T-helper 1 cell treated with Interleukin-12 subunit alpha and Interleukin-12 subunit beta and Interleukin-4 antibody, amounts not matched to agents 30 μg/mL and 1 μg/mL, for 36 hours (primary cell): ENCODE measurements around the gene GLRA3.
"Not testable (repeated sequence)": the region's sequence is repeated elsewhere in the genome, so short reads cannot be mapped to it uniquely, and the experiment has no call there.

Source experiments
- H3K27ac Mint-ChIP-seq: one replicate; pipeline ENCODE4 v1.8.0; 2021; ENCODE audit warnings: mild to moderate bottlenecking, mixed read lengths
- H3K27me3 Mint-ChIP-seq: one replicate; pipeline ENCODE4 v1.8.0; 2021; ENCODE audit warnings: low read depth, mixed read lengths
- H3K36me3 Mint-ChIP-seq: one replicate; pipeline ENCODE4 v1.8.0; 2021; ENCODE audit warnings: low read depth, mixed read lengths
- H3K4me1 Mint-ChIP-seq: one replicate; pipeline ENCODE4 v1.8.0; 2021; ENCODE audit warnings: low read depth, mixed read lengths
- H3K4me3 Mint-ChIP-seq: one replicate; pipeline ENCODE4 v1.8.0; 2021; ENCODE audit warnings: mild to moderate bottlenecking, moderate library complexity, mixed read lengths
- H3K9me3 Mint-ChIP-seq: one replicate; pipeline ENCODE4 v1.8.0; 2021; ENCODE audit warnings: mixed read lengths

GLRA3 gene

GRCh38 chr4:174635732-174636131 lies 193.3 kb downstream of the GLRA3 start:
- Mint-ChIP-seq H3K9me3 (no peaks in the 10 kb centered on the region), H3K36me3 (no peaks in the 10 kb centered on the region), H3K4me3 (no peak overlapping the region)

GRCh38 chr4:174633399-174633798 lies 195.6 kb downstream of the GLRA3 start:
- Mint-ChIP-seq H3K4me3 (no peak overlapping the region), H3K27me3 (no peaks in the 10 kb centered on the region), H3K36me3 (no peaks in the 10 kb centered on the region), H3K4me1 (peaks cover 11% of the 10 kb centered on the region), H3K9me3 (no peaks in the 10 kb centered on the region), H3K27ac (no peak overlapping the region)

More at GRCh38 chr4:174635732-174636131, 193.3 kb downstream of the GLRA3 start:
- peaks cover 6% of the 10 kb centered on the region for H3K27me3 Mint-ChIP-seq
- H3K27ac Mint-ChIP-seq, result no peak overlapping the region
- H3K4me1 Mint-ChIP-seq, result peaks cover 12% of the 10 kb centered on the region

DNA sequence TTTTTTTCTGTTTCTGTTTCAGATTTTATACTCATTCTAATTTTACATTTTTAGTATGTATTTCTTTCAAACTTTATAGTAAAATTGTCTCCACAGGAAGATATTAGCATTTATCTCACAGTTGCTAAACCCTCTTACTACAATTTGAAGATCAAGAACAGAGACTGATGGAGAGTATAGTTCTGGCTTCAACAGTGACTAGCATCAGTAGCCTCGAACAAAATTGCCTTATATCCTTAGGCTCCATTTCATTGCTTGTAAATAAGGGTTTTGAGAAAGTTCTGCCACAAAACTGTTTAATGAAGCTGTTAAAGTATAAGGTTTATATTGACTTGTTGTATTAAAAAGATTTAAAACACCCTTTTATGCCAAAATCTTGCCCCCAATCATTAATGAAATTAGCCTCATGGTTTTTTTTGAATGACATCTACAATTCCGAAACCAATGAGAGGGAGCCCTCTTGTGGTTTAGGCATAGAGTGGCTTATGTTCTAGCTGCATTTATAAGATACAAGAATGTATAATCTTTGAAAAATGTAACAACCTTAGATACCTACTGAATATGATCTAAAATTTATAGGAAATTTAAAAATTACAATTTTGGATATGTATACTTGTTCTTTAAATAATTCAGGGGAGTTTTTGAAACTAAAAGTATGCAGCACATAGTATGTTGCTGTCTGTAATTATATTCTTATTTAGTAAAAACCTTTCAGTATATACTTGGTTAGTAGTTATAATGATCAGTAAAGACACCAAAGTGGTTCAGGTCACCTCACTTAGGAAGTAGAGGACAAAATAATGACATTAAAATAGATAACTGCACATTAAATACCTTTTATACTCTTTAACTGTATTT lies 196.9 kb downstream of the GLRA3 start:
- no peaks in the 10 kb centered on the region for H3K27me3 Mint-ChIP-seq
- no peaks in the 10 kb centered on the region for H3K36me3 Mint-ChIP-seq
- H3K9me3 Mint-ChIP-seq, result no peaks in the 10 kb centered on the region
- no peak overlapping the region for H3K27ac Mint-ChIP-seq
- no peak overlapping the region for H3K4me3 Mint-ChIP-seq
- peaks cover 11% of the 10 kb centered on the region for H3K4me1 Mint-ChIP-seq

- H3K36me3 Mint-ChIP-seq, H3K9me3 Mint-ChIP-seq, H3K4me3 Mint-ChIP-seq, H3K27ac Mint-ChIP-seq, H3K27me3 Mint-ChIP-seq: not testable (repeated sequence)
- H3K4me1 Mint-ChIP-seq, result peaks cover 11% of the 10 kb centered on the region
Observed at GRCh38 chr4:174629907-174630450, 199.1 kb downstream of the GLRA3 start.

DNA sequence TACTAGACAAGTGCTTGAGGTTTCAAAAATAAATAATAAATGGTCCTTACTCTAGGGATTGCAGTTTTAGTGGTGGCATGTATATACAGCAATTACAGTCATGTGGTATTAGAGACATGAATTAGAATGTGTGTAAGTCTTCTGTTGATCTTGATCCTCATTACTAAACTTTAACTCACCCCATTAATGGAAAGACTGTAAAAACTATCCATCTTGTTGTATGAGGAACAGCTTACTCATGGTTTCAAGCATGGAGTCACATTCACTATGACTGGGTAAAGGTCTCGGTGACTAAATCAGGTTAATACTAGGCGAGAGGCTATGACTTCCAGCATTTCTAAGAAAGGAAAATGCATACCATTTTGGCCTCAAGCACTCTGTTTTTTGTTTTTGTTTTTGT lies 199.8 kb downstream of the GLRA3 start:
- Mint-ChIP-seq H3K27ac (no peak overlapping the region), H3K4me3 (no peak overlapping the region), H3K9me3 (no peaks in the 10 kb centered on the region), H3K36me3 (no peaks in the 10 kb centered on the region), H3K4me1 (peaks cover 11% of the 10 kb centered on the region), H3K27me3 (no peaks in the 10 kb centered on the region)

- Mint-ChIP-seq H3K36me3 (no peaks in the 10 kb centered on the region), H3K4me1 (peaks cover 7% of the 10 kb centered on the region), H3K4me3 (no peak overlapping the region), H3K27ac (no peak overlapping the region), H3K9me3 (no peaks in the 10 kb centered on the region), H3K27me3 (no peaks in the 10 kb centered on the region)
Observed at GRCh38 chr4:174628191-174628590, 200.9 kb downstream of the GLRA3 start.

GRCh38 chr4:174627473-174627872 lies 201.6 kb downstream of the GLRA3 start:
- Mint-ChIP-seq H3K4me3 (no peak overlapping the region), H3K9me3 (no peaks in the 10 kb centered on the region), H3K36me3 (no peaks in the 10 kb centered on the region), H3K4me1 (peaks cover 7% of the 10 kb centered on the region), H3K27ac (no peak overlapping the region), H3K27me3 (no peaks in the 10 kb centered on the region)

- Mint-ChIP-seq H3K36me3 (no peaks in the 10 kb centered on the region), H3K4me3 (no peak overlapping the region), H3K27ac (no peak overlapping the region), H3K27me3 (no peaks in the 10 kb centered on the region), H3K4me1 (no peaks in the 10 kb centered on the region), H3K9me3 (no peaks in the 10 kb centered on the region)
Observed at GRCh38 chr4:174626342-174627008, 202.6 kb downstream of the GLRA3 start.

GRCh38 chr4:174616661-174617060 lies 212.4 kb downstream of the GLRA3 start:
- Mint-ChIP-seq H3K27ac (no peak overlapping the region), H3K27me3 (peaks cover 7% of the 10 kb centered on the region), H3K36me3 (no peaks in the 10 kb centered on the region)

GRCh38 chr4:174613979-174614378 lies 215.1 kb downstream of the GLRA3 start:
- Mint-ChIP-seq H3K27me3 (no peaks in the 10 kb centered on the region), H3K4me3 (no peak overlapping the region), H3K27ac (no peak overlapping the region), H3K9me3 (peaks cover 12% of the 10 kb centered on the region), H3K4me1 (peaks cover 4% of the 10 kb centered on the region), H3K36me3 (no peaks in the 10 kb centered on the region)

More at GRCh38 chr4:174616661-174617060, 212.4 kb downstream of the GLRA3 start:
- peaks cover 12% of the 10 kb centered on the region for H3K9me3 Mint-ChIP-seq
- no peak overlapping the region for H3K4me3 Mint-ChIP-seq
- H3K4me1 Mint-ChIP-seq, result peaks cover 4% of the 10 kb centered on the region

DNA sequence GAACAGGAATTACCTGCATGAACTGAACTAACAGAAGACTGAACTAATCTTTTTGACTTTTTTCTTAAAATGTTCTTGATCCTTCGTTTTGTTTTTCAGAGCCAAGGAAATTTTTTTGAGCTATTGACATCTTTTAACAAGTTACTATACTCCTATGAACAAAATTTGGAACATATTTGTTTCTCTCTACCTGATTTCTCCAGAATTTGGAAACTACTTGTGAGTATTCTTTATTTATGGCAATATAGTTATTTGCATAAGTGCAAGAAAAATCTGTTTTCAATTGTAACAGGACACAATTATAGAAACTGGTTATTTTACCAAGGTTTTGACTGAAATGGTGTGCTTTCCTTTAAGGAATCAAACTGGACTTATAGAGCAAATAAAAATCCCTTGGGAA lies 217.3 kb downstream of the GLRA3 start:
- no peak overlapping the region for H3K4me3 Mint-ChIP-seq
- H3K27me3 Mint-ChIP-seq, result no peaks in the 10 kb centered on the region
- H3K9me3 Mint-ChIP-seq, result peaks cover 12% of the 10 kb centered on the region
- H3K4me1 Mint-ChIP-seq, result peaks cover 4% of the 10 kb centered on the region
- H3K36me3 Mint-ChIP-seq, result no peaks in the 10 kb centered on the region
- H3K27ac Mint-ChIP-seq, result no peak overlapping the region

GRCh38 chr4:174607792-174608191 lies 221.3 kb downstream of the GLRA3 start:
- Mint-ChIP-seq H3K27me3 (no peaks in the 10 kb centered on the region), H3K4me3 (no peak overlapping the region), H3K9me3 (peaks cover 4% of the 10 kb centered on the region), H3K36me3 (no peaks in the 10 kb centered on the region), H3K4me1 (peaks cover 2% of the 10 kb centered on the region), H3K27ac (no peak overlapping the region)

GRCh38 chr4:174604198-174604597 lies 224.8 kb downstream of the GLRA3 start:
- Mint-ChIP-seq H3K9me3 (no peaks in the 10 kb centered on the region), H3K27me3 (no peaks in the 10 kb centered on the region), H3K4me1 (peaks cover 2% of the 10 kb centered on the region), H3K27ac (no peak overlapping the region), H3K36me3 (no peaks in the 10 kb centered on the region), H3K4me3 (no peak overlapping the region)

DNA sequence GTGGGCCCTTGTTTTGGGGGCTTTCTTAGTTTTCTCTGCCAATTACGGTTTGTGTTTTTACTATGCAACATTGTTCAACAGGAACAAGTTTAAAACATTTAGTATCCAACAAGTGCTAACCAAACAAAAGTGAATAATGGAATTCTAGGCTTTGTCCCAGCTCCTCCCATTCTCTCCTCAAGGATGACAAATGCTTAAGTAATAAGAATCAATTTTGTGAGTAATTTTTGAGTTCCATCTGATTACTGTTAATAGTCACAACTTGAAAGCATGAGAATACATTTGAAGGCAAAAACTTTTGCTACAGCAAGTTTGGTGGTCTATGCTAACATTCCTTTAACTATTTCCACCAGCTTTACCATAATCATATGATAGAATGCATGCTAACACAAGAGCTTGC lies 228.7 kb downstream of the GLRA3 start:
- no peaks in the 10 kb centered on the region for H3K9me3 Mint-ChIP-seq
- H3K36me3 Mint-ChIP-seq, result no peaks in the 10 kb centered on the region
- no peak overlapping the region for H3K27ac Mint-ChIP-seq
- peaks cover 5% of the 10 kb centered on the region for H3K4me1 Mint-ChIP-seq
- no peaks in the 10 kb centered on the region for H3K27me3 Mint-ChIP-seq
- H3K4me3 Mint-ChIP-seq, result no peak overlapping the region

- H3K36me3 Mint-ChIP-seq, result no peaks in the 10 kb centered on the region
- no peak overlapping the region for H3K4me3 Mint-ChIP-seq
- H3K27ac Mint-ChIP-seq, result no peak overlapping the region
Observed at GRCh38 chr4:174598800-174599199, 230.2 kb downstream of the GLRA3 start.

More at GRCh38 chr4:174598800-174599199, 230.2 kb downstream of the GLRA3 start:
- H3K4me1 Mint-ChIP-seq, result peaks cover 2% of the 10 kb centered on the region
- H3K9me3 Mint-ChIP-seq, result no peaks in the 10 kb centered on the region
- no peaks in the 10 kb centered on the region for H3K27me3 Mint-ChIP-seq
